ENCODE data around the gene WFDC8. TPM values are rescaled to one million over a fixed set of nuclear protein-coding genes. Genes with fewer than 3 reads are reported as not detected.

WFDC8 gene
- not detected for polyA plus RNA-seq (2013, experiment 1 of 2)
- not detected for polyA plus RNA-seq (2013, experiment 2 of 2)

- Histone ChIP-seq H3K27me3 (ENCODE audit: insufficient read depth, low read length) (no peaks in the 10 kb centered on the region), H3K9me3 (ENCODE audit: insufficient read depth, low read depth, low read length) (no peaks in the 10 kb centered on the region), H3K4me1 (ENCODE audit: insufficient read depth, low read length) (peaks cover 35% of the 10 kb centered on the region), H3K27ac (ENCODE audit: low read depth, low read length) (peak within 1 kb of the TSS; percentile 50; the same call in 1 of the 2 replicates), H3K36me3 (ENCODE audit: insufficient read depth, low read length) (no peaks in the 10 kb centered on the region), H3K9ac (ENCODE audit: low read depth, low read length) (peak within 1 kb of the TSS; percentile 19; the same call in 1 of the 2 replicates), H3K4me3 (ENCODE audit: low read length) (no peak within 1 kb of the TSS)
- WGBS, result 92% methylated on average over 4 of the region's 4 CpGs
Measured at GRCh38 chr20:45579184-45579583, at the start of gene WFDC8. TSS of gene WFDC8 (minus strand) at chr20:45579284. CDS start at chr20:45579247, 37 bp downstream.

DNA sequence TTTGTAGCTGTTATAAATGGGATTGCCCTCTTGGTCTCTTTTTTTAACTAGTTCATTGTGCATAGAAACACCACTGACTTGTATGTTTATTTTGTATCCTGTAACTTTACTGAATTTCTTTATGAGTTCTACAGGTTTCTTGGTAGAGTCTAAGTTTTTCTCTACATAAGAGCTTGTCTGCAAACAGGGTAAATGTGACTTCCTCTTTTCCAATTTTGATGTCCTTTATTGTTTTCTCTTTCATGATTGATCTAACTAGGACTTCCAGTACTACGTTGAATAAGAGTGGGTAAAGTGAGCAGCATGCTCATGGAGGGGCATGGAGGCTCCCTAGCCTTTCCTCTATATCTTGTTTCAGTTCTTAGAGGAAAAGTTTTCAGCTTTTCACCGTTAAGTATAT lies 47.5 kb upstream of the WFDC8 start:
- no peaks in the 10 kb centered on the region for H3K27me3 ChIP-seq (ENCODE audit: insufficient read depth, low read length)
- no peak overlapping the region for H3K27ac ChIP-seq (ENCODE audit: low read depth, low read length)
- no peaks in the 10 kb centered on the region for H3K36me3 ChIP-seq (ENCODE audit: insufficient read depth, low read length)
- no peaks in the 10 kb centered on the region for H3K9me3 ChIP-seq (ENCODE audit: insufficient read depth, low read depth, low read length)
- no peak overlapping the region for H3K9ac ChIP-seq (ENCODE audit: low read depth, low read length)
- no peak overlapping the region for H3K4me3 ChIP-seq (ENCODE audit: low read length)
- WGBS, result 95% methylated on average over 2 of the region's 2 CpGs
- H3K4me1 ChIP-seq (ENCODE audit: insufficient read depth, low read length), result no peaks in the 10 kb centered on the region

- no peaks in the 10 kb centered on the region for H3K36me3 ChIP-seq (ENCODE audit: insufficient read depth, low read length)
- WGBS, result 93% methylated on average over 1 of the region's 2 CpGs
- no peaks in the 10 kb centered on the region for H3K27me3 ChIP-seq (ENCODE audit: insufficient read depth, low read length)
- H3K9me3 ChIP-seq (ENCODE audit: insufficient read depth, low read depth, low read length), result no peaks in the 10 kb centered on the region
- no peak overlapping the region for H3K27ac ChIP-seq (ENCODE audit: low read depth, low read length)
- no peak overlapping the region for H3K4me3 ChIP-seq (ENCODE audit: low read length)
- no peaks in the 10 kb centered on the region for H3K4me1 ChIP-seq (ENCODE audit: insufficient read depth, low read length)
- H3K9ac ChIP-seq (ENCODE audit: low read depth, low read length), result no peak overlapping the region
Measured at GRCh38 chr20:45621593-45621992, 42.5 kb upstream of the WFDC8 start.

- WGBS, result 100% methylated on average over 2 of the region's 2 CpGs
- Histone ChIP-seq H3K36me3 (ENCODE audit: insufficient read depth, low read length) (no peaks in the 10 kb centered on the region), H3K9ac (ENCODE audit: low read depth, low read length) (no peak overlapping the region), H3K9me3 (ENCODE audit: insufficient read depth, low read depth, low read length) (no peaks in the 10 kb centered on the region), H3K4me1 (ENCODE audit: insufficient read depth, low read length) (no peaks in the 10 kb centered on the region), H3K27me3 (ENCODE audit: insufficient read depth, low read length) (no peaks in the 10 kb centered on the region), H3K27ac (ENCODE audit: low read depth, low read length) (no peak overlapping the region), H3K4me3 (ENCODE audit: low read length) (no peak overlapping the region)
Measured at GRCh38 chr20:45617591-45617990, 38.5 kb upstream of the WFDC8 start.

DNA sequence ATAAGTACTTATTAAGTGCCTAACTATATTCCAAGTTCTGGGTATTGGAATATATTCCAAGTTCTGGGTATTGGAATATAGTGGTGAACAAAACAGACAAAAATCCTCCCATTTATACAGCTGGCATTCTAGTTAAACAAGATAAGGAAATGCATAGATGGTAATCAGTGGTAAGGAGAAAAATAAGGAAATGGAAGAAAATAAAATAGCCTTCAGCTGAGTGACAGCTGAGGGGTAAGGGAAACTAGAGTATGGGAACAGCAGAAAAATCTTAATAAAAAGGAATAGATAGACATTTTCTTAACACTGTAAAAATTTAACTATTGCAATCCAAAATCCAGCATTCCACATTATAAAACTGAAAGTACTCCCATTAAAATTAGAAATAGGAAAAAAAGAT lies 33.2 kb upstream of the WFDC8 start:
- H3K27me3 ChIP-seq (ENCODE audit: insufficient read depth, low read length), result no peaks in the 10 kb centered on the region
- H3K36me3 ChIP-seq (ENCODE audit: insufficient read depth, low read length), result no peaks in the 10 kb centered on the region
- H3K9ac ChIP-seq (ENCODE audit: low read depth, low read length), result no peak overlapping the region
- no peak overlapping the region for H3K27ac ChIP-seq (ENCODE audit: low read depth, low read length)
- H3K9me3 ChIP-seq (ENCODE audit: insufficient read depth, low read depth, low read length), result peaks cover under 1% of the 10 kb centered on the region; the same call in 1 of the 2 replicates
- no peak overlapping the region for H3K4me3 ChIP-seq (ENCODE audit: low read length)
- H3K4me1 ChIP-seq (ENCODE audit: insufficient read depth, low read length), result peaks cover 12% of the 10 kb centered on the region

DNA sequence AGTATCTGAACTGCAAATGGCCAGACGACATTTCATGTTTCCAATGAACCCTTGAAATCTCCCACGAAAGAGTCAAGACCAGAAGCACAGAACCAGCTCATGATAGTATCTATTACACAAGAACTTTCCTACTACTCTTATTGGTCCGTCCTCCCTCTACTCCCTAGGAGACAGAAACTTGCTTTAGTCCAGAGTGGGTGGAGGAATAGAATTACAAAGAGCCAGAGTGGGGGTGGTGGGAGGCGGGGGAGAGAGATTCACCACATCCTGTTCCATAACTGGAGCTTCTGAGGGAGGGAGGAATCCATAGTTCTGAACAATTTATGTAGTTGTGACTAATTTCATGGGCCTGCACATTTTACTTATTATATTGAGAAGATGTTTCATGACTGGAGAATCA lies 32.0 kb upstream of the WFDC8 start:
- Histone ChIP-seq H3K4me1 (ENCODE audit: insufficient read depth, low read length) (peaks cover 12% of the 10 kb centered on the region), H3K9ac (ENCODE audit: low read depth, low read length) (no peak overlapping the region), H3K27me3 (ENCODE audit: insufficient read depth, low read length) (no peaks in the 10 kb centered on the region), H3K9me3 (ENCODE audit: insufficient read depth, low read depth, low read length) (peaks cover 13% of the 10 kb centered on the region), H3K27ac (ENCODE audit: low read depth, low read length) (no peak overlapping the region), H3K4me3 (ENCODE audit: low read length) (no peak overlapping the region), H3K36me3 (ENCODE audit: insufficient read depth, low read length) (no peaks in the 10 kb centered on the region)
- 79% methylated on average over 4 of the region's 4 CpGs for WGBS

- Histone ChIP-seq H3K9ac (ENCODE audit: low read depth, low read length) (no peak overlapping the region), H3K4me3 (ENCODE audit: low read length) (no peak overlapping the region)
- 93% methylated on average over 1 of the region's 1 CpG for WGBS
Measured at GRCh38 chr20:45607810-45608209, 28.7 kb upstream of the WFDC8 start.

DNA sequence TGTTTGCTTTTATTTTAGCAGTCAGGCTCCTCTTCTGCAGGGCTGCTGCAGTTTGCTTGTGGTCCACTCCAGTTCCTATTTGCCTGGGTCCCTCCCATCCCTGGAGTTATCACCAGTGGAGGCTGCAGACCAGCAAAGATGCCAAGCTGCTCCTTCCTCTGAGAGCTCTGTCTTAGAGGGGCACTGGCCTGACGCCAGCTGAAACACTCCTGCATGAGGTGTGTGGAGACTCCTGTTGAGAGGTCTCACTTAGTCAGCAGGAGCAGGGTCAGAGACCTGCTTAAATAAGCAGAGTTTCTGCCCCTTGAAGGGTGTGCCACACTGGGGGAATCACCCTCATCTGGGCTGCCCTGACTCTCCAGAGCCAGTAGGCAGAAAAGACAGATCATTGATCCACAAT lies 16.2 kb upstream of the WFDC8 start:
- 46% methylated on average over 1 of the region's 1 CpG for WGBS
- Histone ChIP-seq H3K9me3 (ENCODE audit: insufficient read depth, low read depth, low read length) (peaks cover 3% of the 10 kb centered on the region; the same call in 1 of the 2 replicates), H3K27me3 (ENCODE audit: insufficient read depth, low read length) (no peaks in the 10 kb centered on the region), H3K4me1 (ENCODE audit: insufficient read depth, low read length) (no peaks in the 10 kb centered on the region), H3K27ac (ENCODE audit: low read depth, low read length) (no peak overlapping the region), H3K36me3 (ENCODE audit: insufficient read depth, low read length) (no peaks in the 10 kb centered on the region), H3K9ac (ENCODE audit: low read depth, low read length) (no peak overlapping the region), H3K4me3 (ENCODE audit: low read length) (no peak overlapping the region)

More at GRCh38 chr20:45607810-45608209, 28.7 kb upstream of the WFDC8 start:
- Histone ChIP-seq H3K4me1 (ENCODE audit: insufficient read depth, low read length) (peaks cover 12% of the 10 kb centered on the region), H3K9me3 (ENCODE audit: insufficient read depth, low read depth, low read length) (peaks cover 18% of the 10 kb centered on the region), H3K27me3 (ENCODE audit: insufficient read depth, low read length) (no peaks in the 10 kb centered on the region), H3K27ac (ENCODE audit: low read depth, low read length) (no peak overlapping the region), H3K36me3 (ENCODE audit: insufficient read depth, low read length) (no peaks in the 10 kb centered on the region)

- H3K36me3 ChIP-seq (ENCODE audit: insufficient read depth, low read length), result no peaks in the 10 kb centered on the region
- no peak overlapping the region for H3K9ac ChIP-seq (ENCODE audit: low read depth, low read length)
- no peaks in the 10 kb centered on the region for H3K4me1 ChIP-seq (ENCODE audit: insufficient read depth, low read length)
- H3K27me3 ChIP-seq (ENCODE audit: insufficient read depth, low read length), result no peaks in the 10 kb centered on the region
- H3K9me3 ChIP-seq (ENCODE audit: insufficient read depth, low read depth, low read length), result peaks cover 3% of the 10 kb centered on the region; the same call in 1 of the 2 replicates
- WGBS, result no CpG with 5 or more reads among the region's 1 CpG
- no peak overlapping the region for H3K27ac ChIP-seq (ENCODE audit: low read depth, low read length)
- H3K4me3 ChIP-seq (ENCODE audit: low read length), result no peak overlapping the region
Measured at GRCh38 chr20:45593498-45593897, 14.4 kb upstream of the WFDC8 start.

DNA sequence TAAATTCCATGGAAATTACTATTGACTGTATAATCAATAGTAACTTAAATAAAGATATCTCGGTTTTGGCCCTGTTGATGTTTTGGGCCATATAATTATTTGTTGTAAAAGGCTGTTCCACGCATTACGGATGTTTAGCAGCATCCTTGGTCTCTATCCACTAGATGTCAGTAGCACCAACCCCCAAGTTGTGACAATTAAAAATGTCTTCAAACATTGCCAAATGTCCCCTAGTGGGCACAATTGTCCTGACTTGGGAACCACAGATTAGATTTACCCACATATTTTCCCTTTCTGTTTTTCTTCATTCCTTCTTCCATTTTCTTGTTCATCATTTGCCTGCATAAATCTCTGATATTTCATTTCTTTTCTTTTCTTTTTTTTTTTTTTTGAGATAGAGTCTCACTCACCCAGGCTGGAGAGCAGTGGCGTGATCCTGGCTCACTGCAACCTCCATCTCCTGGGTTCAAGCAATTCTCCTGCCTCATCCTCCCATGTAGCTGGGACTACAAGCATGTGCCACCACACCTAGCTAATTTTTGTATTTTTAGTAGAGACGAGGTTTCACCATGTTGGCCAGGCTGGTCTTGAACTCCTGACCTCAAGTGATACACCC lies 13.6 kb upstream of the WFDC8 start:
- H3K4me1 ChIP-seq (ENCODE audit: insufficient read depth, low read length), result no peaks in the 10 kb centered on the region
- H3K27me3 ChIP-seq (ENCODE audit: insufficient read depth, low read length), result no peaks in the 10 kb centered on the region
- H3K9me3 ChIP-seq (ENCODE audit: insufficient read depth, low read depth, low read length), result peaks cover 3% of the 10 kb centered on the region; the same call in 1 of the 2 replicates
- H3K4me3 ChIP-seq (ENCODE audit: low read length), result no peak overlapping the region
- no peak overlapping the region for H3K9ac ChIP-seq (ENCODE audit: low read depth, low read length)
- H3K36me3 ChIP-seq (ENCODE audit: insufficient read depth, low read length), result no peaks in the 10 kb centered on the region
- no peak overlapping the region for H3K27ac ChIP-seq (ENCODE audit: low read depth, low read length)
- 82% methylated on average over 5 of the region's 5 CpGs for WGBS

DNA sequence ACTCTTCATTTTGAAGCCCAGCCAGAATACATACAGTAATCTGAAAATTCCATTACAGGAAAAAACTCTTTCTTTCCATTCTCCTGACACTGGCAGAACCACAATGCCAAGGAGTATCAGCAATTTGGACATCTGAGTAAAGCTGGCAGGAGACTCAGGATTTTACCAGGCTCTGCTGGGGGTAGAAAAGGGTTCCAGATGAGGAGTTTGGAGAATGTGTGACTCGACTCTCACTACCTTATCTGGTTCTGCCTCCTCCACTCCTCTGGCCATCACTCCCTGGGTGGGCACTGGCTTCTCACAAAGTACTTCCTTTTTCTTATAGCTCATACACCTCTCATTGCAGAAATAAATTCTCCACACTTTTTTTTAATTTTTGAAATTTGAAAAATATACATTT lies 10.6 kb upstream of the WFDC8 start:
- 91% methylated on average over 1 of the region's 1 CpG for whole genome bisulfite sequencing
- H3K4me3 ChIP-seq (ENCODE audit: low read length), result no peak overlapping the region
- no peaks in the 10 kb centered on the region for H3K36me3 ChIP-seq (ENCODE audit: insufficient read depth, low read length)
- no peaks in the 10 kb centered on the region for H3K27me3 ChIP-seq (ENCODE audit: insufficient read depth, low read length)
- no peaks in the 10 kb centered on the region for H3K4me1 ChIP-seq (ENCODE audit: insufficient read depth, low read length)
- H3K9ac ChIP-seq (ENCODE audit: low read depth, low read length), result no peak overlapping the region
- H3K9me3 ChIP-seq (ENCODE audit: insufficient read depth, low read depth, low read length), result peaks cover 3% of the 10 kb centered on the region; the same call in 1 of the 2 replicates
- H3K27ac ChIP-seq (ENCODE audit: low read depth, low read length), result no peak overlapping the region

DNA sequence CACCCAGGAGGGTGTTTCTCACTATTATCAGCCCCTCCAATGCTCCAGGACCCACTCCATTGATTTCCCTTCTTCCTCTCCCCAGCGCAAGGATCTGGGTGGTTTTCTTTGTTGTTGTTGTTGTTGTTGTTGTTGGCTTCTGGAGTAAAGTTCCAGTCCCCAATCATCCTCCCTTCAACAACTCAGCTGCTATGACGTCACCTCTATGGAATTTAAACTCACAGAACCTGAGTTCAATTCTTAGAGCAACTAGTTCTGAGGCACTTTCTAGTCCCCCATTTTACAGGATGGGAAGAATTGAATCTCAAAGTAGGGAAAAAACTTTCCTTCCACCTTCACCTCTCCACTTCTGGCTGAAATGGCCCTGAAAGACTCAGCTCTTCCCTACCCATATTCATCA lies 9.7 kb upstream of the WFDC8 start:
- Histone ChIP-seq H3K4me1 (ENCODE audit: insufficient read depth, low read length) (peaks cover 3% of the 10 kb centered on the region), H3K27me3 (ENCODE audit: insufficient read depth, low read length) (no peaks in the 10 kb centered on the region), H3K9ac (ENCODE audit: low read depth, low read length) (no peak overlapping the region), H3K36me3 (ENCODE audit: insufficient read depth, low read length) (no peaks in the 10 kb centered on the region), H3K27ac (ENCODE audit: low read depth, low read length) (no peak overlapping the region), H3K9me3 (ENCODE audit: insufficient read depth, low read depth, low read length) (peaks cover 3% of the 10 kb centered on the region; the same call in 1 of the 2 replicates), H3K4me3 (ENCODE audit: low read length) (no peak overlapping the region)
- 67% methylated on average over 1 of the region's 2 CpGs for WGBS
